GM19328 (cell line): ENCODE data around the gene CLEC7A.

Experiments
- ATAC-seq: cut with Tn5 transposase; IDR thresholded peaks from one replicate; pipeline ENCODE4 v1.9.1; 2021; ENCODE audit warnings: mild to moderate bottlenecking, moderate library complexity; ENCODE audit not compliant: unreplicated experiment

Gene CLEC7A

GRCh38 chr12:10142976-10143589 is 13.1 kb upstream of the CLEC7A start:
- ATAC-seq, result no peak

GRCh38 chr12:10140001-10140400 is 10.0 kb upstream of the CLEC7A start:
- no peak for ATAC-seq

GRCh38 chr12:10136637-10137205 is 6.7 kb upstream of the CLEC7A start:
- ATAC-seq, result no peak

GRCh38 chr12:10135126-10135525 is 5.1 kb upstream of the CLEC7A start:
- no peak for ATAC-seq

GRCh38 chr12:10132850-10133370 is 2.9 kb upstream of the CLEC7A start:
- no peak for ATAC-seq

GRCh38 chr12:10131111-10131690 is 1.2 kb upstream of the CLEC7A start:
- no peak for ATAC-seq

GRCh38 chr12:10128687-10129086 is 1.3 kb downstream of the CLEC7A start:
- ATAC-seq, result no peak

- no peak for ATAC-seq
These were observed 3.6 kb downstream of the CLEC7A start for GRCh38 chr12:10126413-10126812.

- ATAC-seq, result no peak
These were observed 7.3 kb downstream of the CLEC7A start for GRCh38 chr12:10122689-10123088.

- no peak for ATAC-seq
These were observed 8.7 kb downstream of the CLEC7A start for GRCh38 chr12:10121278-10121677.

- no peak for ATAC-seq
These were observed 10.9 kb downstream of the CLEC7A start for GRCh38 chr12:10119066-10119465.

- no peak for ATAC-seq
These were observed 14.1 kb downstream of the CLEC7A start for GRCh38 chr12:10115890-10116289.

GRCh38 chr12:10115311-10115710 is 14.7 kb downstream of the CLEC7A start:
- no peak for ATAC-seq

- ATAC-seq, result no peak
These were observed 16.1 kb downstream of the CLEC7A start for GRCh38 chr12:10113920-10114319.

- ATAC-seq, result no peak
These were observed 16.9 kb downstream of the CLEC7A start for GRCh38 chr12:10113075-10113474.

GRCh38 chr12:10111451-10111850 is 18.5 kb downstream of the CLEC7A start:
- no peak for ATAC-seq

GRCh38 chr12:10110256-10110844 is 19.6 kb downstream of the CLEC7A start:
- ATAC-seq, result no peak

GRCh38 chr12:10102322-10102721 is 27.7 kb downstream of the CLEC7A start:
- no peak for ATAC-seq

- ATAC-seq, result no peak
These were observed 28.3 kb downstream of the CLEC7A start for GRCh38 chr12:10101648-10102220.

GRCh38 chr12:10101042-10101579 is 28.9 kb downstream of the CLEC7A start:
- ATAC-seq, result no peak

- ATAC-seq, result no peak
These were observed 31.2 kb downstream of the CLEC7A start, which contains the start of gene CLEC1A for GRCh38 chr12:10098791-10099190. Gene CLEC1A (minus strand): TSS chr12:10098985. CDS start chr12:10098922, 63 bp downstream.
